Kidney epithelial cell (primary cell): Measurements from ENCODE around the gene PAQR9. TPM values are rescaled to one million over a fixed set of nuclear protein-coding genes. Genes with fewer than 3 reads are reported as not detected.
A peak's percentile ranks its signal among the peaks of the same experiment; 100 is the strongest.

Experiments used
- DNase-seq: peaks from one replicate; pipeline ENCODE4 v3.0.0-alpha.2; 2010; ENCODE audit warnings: low read depth
- H3K27me3 ChIP-seq: 2 replicates; pipeline ENCODE4 v1.6.0; 2011; ENCODE audit warnings: low read length; ENCODE audit not compliant: control insufficient read depth, insufficient read depth
- H3K36me3 ChIP-seq: 2 replicates; pipeline ENCODE4 v1.5.1; 2011; ENCODE audit warnings: low read length; ENCODE audit not compliant: control insufficient read depth, insufficient read depth
- H3K4me3 ChIP-seq: 2 replicates; pipeline ENCODE4 v1.5.1; 2011; ENCODE audit warnings: low read depth, mild to moderate bottlenecking, control low read depth, low read length
- total RNA-seq: library from RNA; depleted of rRNA; stranded (reverse); fragments of >200 nt; gene quantifications from 2 replicates; pipeline ENCODE4 v1.2.3, GENCODE V29; 2015
- TF ChIP-seq, protein P1 (sequence below): IDR thresholded peaks from 2 replicates; pipeline ENCODE4 v1.5.1; 2011; ENCODE audit warnings: mild to moderate bottlenecking, moderate library complexity, low read length, control low read depth, inconsistent platforms; ENCODE audit not compliant: insufficient read depth, poor library complexity, severe bottlenecking

Gene PAQR9
- total RNA-seq, 1 donor from 2014 or later: 0.08 TPM

DNA sequence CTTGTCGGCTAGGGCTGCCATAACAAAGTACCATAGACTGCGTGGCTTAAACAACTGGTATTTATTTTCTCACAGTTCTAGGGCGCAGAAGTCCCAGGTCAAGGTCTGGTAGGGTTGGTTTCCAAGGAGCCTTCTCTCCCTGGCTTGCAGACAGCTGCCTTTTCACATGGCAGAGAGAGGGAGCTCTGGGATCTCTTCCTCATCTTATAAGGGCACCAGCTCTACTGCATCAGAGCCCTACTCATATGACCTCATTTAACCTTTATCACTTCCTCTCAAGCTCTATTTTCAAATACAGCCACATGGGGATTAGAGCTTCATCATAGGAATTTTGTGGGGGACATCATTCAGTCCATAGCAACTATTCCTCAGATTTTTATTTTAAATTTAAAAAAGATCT is 17.6 kb upstream of the PAQR9 start:
- Histone ChIP-seq H3K4me3 (no peak overlapping the region), H3K27me3 (no peaks in the 10 kb centered on the region), H3K36me3 (no peaks in the 10 kb centered on the region)
- no peak for DNase-seq
- TF ChIP-seq, protein P1, sequence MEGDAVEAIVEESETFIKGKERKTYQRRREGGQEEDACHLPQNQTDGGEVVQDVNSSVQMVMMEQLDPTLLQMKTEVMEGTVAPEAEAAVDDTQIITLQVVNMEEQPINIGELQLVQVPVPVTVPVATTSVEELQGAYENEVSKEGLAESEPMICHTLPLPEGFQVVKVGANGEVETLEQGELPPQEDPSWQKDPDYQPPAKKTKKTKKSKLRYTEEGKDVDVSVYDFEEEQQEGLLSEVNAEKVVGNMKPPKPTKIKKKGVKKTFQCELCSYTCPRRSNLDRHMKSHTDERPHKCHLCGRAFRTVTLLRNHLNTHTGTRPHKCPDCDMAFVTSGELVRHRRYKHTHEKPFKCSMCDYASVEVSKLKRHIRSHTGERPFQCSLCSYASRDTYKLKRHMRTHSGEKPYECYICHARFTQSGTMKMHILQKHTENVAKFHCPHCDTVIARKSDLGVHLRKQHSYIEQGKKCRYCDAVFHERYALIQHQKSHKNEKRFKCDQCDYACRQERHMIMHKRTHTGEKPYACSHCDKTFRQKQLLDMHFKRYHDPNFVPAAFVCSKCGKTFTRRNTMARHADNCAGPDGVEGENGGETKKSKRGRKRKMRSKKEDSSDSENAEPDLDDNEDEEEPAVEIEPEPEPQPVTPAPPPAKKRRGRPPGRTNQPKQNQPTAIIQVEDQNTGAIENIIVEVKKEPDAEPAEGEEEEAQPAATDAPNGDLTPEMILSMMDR: no peak

DNA sequence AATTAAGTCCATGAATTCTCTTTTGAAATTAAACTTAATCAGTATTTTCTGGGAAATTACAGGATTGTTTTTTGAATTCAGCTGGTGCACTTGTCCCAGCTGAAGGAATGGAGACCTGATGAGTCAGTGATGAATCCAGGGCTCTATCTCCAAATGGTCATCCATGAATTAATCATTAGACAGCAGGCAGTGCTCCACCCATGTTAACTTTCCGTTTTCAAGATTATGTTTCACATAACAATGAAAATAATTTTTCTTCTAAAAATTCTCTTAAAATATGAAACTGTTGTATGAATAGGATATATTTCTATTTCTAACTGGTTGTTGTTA is 13.9 kb upstream of the PAQR9 start:
- Histone ChIP-seq H3K4me3 (no peak overlapping the region), H3K36me3 (no peaks in the 10 kb centered on the region), H3K27me3 (no peaks in the 10 kb centered on the region)
- TF ChIP-seq, protein P1: no peak
- DNase-seq: peak; percentile 47

DNA sequence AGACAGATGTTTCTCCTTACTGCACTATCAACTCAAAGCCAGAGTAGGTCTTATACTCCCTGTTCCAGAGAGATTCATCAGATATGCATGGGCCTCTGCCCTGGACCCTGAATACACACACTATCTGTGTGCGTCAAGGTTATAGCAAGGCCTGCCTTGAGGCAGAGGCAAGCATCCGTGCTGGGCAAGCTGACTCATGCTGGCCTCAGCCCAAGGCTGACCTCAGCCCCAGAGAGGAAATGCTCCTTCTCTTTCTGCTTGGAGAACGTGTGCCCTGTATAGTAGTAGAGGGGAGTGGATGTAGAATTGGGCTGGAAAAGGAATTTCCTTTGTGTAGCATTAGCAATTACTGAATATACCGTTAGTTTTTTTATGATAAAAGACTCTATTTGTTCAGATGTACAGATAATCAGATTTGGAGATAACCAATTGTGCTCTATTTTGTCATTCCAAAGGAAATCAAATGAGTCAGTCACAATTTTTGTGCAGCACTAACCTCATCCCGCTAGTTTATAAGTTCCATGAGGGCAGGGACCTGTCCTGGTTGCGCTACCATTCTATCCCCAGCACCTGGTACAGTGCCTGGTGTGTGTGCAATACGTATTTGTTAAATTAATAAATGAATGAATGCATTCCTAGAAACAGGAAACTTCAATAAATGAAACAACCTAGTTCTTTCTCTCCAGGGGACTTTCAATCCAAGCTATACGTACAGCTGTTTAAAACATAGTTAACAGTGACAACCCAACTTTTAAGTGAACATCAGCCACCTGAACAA is 13.3 kb upstream of the PAQR9 start:
- no peak overlapping the region for H3K4me3 ChIP-seq
- H3K27me3 ChIP-seq: no peaks in the 10 kb centered on the region
- H3K36me3 ChIP-seq: no peaks in the 10 kb centered on the region
- DNase-seq: peak; percentile 93
- TF ChIP-seq, protein P1: no peak

DNA sequence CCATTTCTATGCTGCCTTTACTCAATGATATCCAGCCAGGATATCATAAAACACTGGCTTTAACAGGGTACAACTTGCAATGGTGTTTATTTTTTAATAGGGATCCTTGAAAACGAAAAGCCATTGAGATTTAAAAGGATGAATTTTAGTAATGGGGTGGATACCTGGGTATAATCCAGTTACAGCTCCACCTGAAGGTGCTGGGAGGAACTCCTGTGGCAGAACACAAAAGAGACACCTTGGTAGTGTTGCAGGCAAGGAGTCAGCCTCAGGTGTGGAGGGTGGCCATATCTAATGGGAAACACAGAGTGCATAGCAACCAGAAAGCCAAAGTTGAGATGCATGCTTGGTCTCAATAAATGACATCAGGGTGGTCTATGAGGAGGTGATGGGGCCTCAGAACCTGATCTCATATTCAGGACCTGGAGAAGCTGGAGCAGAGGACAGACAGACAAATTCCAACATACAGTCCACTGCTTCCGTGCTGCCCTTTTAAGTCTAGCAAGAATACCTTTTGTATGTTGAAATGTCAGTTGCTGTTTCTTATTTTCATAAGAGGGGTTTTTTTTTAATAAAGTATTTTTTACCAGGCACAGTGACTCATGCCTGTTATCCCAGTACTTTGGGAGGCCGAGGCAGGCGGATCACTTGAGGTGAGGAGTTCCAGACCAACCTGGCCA is 12.0 kb upstream of the PAQR9 start:
- no peak overlapping the region for H3K4me3 ChIP-seq
- TF ChIP-seq, protein P1: no peak
- no peaks in the 10 kb centered on the region for H3K27me3 ChIP-seq
- no peaks in the 10 kb centered on the region for H3K36me3 ChIP-seq
- DNase-seq: no peak

DNA sequence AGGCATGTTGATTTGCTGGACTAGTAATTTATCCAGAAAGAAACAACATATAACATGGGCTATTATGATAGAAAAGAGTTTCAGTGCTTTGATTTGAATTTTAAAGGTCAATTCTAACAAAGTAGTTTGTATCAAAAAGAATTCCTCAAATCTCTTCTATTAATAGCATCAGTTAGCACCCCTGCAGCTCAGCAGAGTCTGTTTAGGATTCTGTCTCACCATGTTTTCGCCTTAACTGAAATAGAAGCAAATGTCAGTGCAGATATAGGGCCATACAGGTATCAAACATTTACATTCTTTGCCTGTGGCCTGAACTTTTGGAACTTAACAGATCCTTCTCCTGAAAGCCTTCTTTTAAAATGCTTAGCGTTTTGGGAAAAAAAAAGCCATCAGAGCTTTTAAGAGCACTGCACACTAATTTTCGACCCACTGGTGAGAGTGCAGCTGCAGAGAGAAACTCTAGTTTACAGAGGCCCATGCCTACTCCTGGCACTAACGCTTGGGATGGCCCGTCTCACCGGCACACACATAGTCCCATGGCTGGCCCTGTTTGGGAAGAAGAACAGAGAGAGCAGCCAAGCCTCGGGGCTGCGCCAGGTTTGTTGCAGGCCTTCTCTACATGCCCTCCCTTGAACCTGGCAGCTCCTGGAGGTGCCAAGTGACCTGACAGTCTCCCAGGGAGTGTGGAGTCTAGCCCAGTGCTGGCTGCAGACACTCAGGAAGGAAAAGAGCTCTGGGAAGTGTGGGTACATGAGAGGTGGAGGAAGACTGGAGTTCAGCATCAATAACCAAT is 9.9 kb upstream of the PAQR9 start:
- TF ChIP-seq, protein P1: no peak
- DNase-seq: no peak

More for the DNA sequence above, 9.9 kb upstream of the PAQR9 start:
- Histone ChIP-seq H3K36me3 (no peaks in the 10 kb centered on the region), H3K27me3 (no peaks in the 10 kb centered on the region), H3K4me3 (no peak overlapping the region)
